Neural cell (in vitro differentiated cells): ENCODE data around the gene GDI1. TPM values are rescaled to one million over a fixed set of nuclear protein-coding genes. Genes with fewer than 3 reads are reported as not detected.

ENCODE experiments used
- H2AFZ ChIP-seq: fragments of 200-600, 300-800 bp; sonication (generic), shearing (Covaris generic); 2 replicates; pipeline ENCODE4 v1.6.0; 2014; ENCODE audit warnings: low read depth, mild to moderate bottlenecking, antibody characterized with exemption, low read length, moderate library complexity
- H3F3A ChIP-seq: fragments of 200-600 bp; shearing (Covaris generic); 2 replicates; pipeline ENCODE4 v1.6.1; 2016; ENCODE audit warnings: mild to moderate bottlenecking, moderate library complexity, mixed read lengths, antibody characterized with exemption, low read length; ENCODE audit not compliant: insufficient read depth, poor library complexity, severe bottlenecking
- H3K27ac ChIP-seq: fragments of 200-600, 300-800 bp; sonication (generic), shearing (Covaris generic); 2 replicates; pipeline ENCODE4 v1.5.1; 2014; ENCODE audit warnings: mild to moderate bottlenecking, low read length, moderate library complexity
- H3K27me3 ChIP-seq: fragments of 300-800, 200-600 bp; sonication (generic), shearing (Covaris generic); 2 replicates; pipeline ENCODE4 v1.6.0; 2014; ENCODE audit warnings: mild to moderate bottlenecking, low read depth, low read length, moderate library complexity; ENCODE audit not compliant: insufficient read depth
- H3K36me3 ChIP-seq: fragments of 300-800, 200-600 bp; sonication (generic), shearing (Covaris generic); 2 replicates; pipeline ENCODE4 v1.5.1; 2014; ENCODE audit warnings: mild to moderate bottlenecking, antibody characterized with exemption, low read length, moderate library complexity; ENCODE audit not compliant: insufficient read depth
- H3K4me2 ChIP-seq: fragments of 300-800, 200-600 bp; sonication (generic), shearing (Covaris generic); 2 replicates; pipeline ENCODE4 v1.6.0; 2014; ENCODE audit warnings: mild to moderate bottlenecking, low read length
- H3K4me3 ChIP-seq: fragments of 300-800, 200-600 bp; sonication (generic), shearing (Covaris generic); 2 replicates; pipeline ENCODE4 v1.5.1; 2014; ENCODE audit warnings: mild to moderate bottlenecking, low read length, moderate library complexity
- H3K79me2 ChIP-seq: fragments of 200-600 bp; shearing (Covaris generic); replicated peaks from 2 replicates; pipeline ENCODE4 v1.6.0; 2014; ENCODE audit warnings: mild to moderate bottlenecking, low read length, moderate library complexity; ENCODE audit not compliant: insufficient read depth
- H3K9ac ChIP-seq: fragments of 300-800, 200-600 bp; sonication (generic), shearing (Covaris generic); 2 replicates; pipeline ENCODE4 v1.6.1; 2016; ENCODE audit warnings: mild to moderate bottlenecking, low read length, mixed read lengths
- H3K9me2 ChIP-seq: fragments of 200-600 bp; shearing (Covaris generic); 2 replicates; pipeline ENCODE4 v1.6.1; 2016; ENCODE audit warnings: mild to moderate bottlenecking, low read length, mixed read lengths; ENCODE audit not compliant: insufficient read depth
- H3K9me3 ChIP-seq: fragments of 200-600, 300-800 bp; sonication (generic), shearing (Covaris generic); 2 replicates; pipeline ENCODE4 v1.6.1; 2016; ENCODE audit warnings: mild to moderate bottlenecking, mixed run types, low read length, moderate library complexity, mixed read lengths
- H4K20me1 ChIP-seq: fragments of 200-600 bp; shearing (Covaris generic); 2 replicates; pipeline ENCODE4 v1.6.1; 2016; ENCODE audit warnings: mild to moderate bottlenecking, mixed run types; ENCODE audit not compliant: insufficient read depth
- CTCF ChIP-seq: fragments of 450-650 bp; IDR thresholded peaks from 2 replicates; pipeline ENCODE4 v1.5.1; 2014; ENCODE audit warnings: antibody characterized with exemption, mild to moderate bottlenecking, moderate library complexity; ENCODE audit not compliant: poor library complexity, severe bottlenecking
- EP300 ChIP-seq: fragments of 450-650 bp; conservative IDR thresholded peaks from 2 replicates; pipeline ENCODE4 v1.6.1; 2014; ENCODE audit warnings: antibody characterized with exemption, mild to moderate bottlenecking, moderate library complexity; ENCODE audit not compliant: poor library complexity, severe bottlenecking
- EZH2 ChIP-seq: fragments of 200-600, 300-800 bp; shearing (Covaris generic), sonication (generic); IDR thresholded peaks from 2 replicates; pipeline ENCODE4 v1.6.1; 2014; ENCODE audit warnings: antibody characterized with exemption, low read length, borderline replicate concordance, mild to moderate bottlenecking; ENCODE audit not compliant: insufficient read depth, poor library complexity, severe bottlenecking
- MXI1 ChIP-seq: fragments of 450-650 bp; conservative IDR thresholded peaks from 2 replicates; pipeline ENCODE4 v1.6.1; 2014; ENCODE audit warnings: antibody characterized with exemption, mild to moderate bottlenecking; ENCODE audit not compliant: poor library complexity, severe bottlenecking
- POLR2AphosphoS5 ChIP-seq: IDR thresholded peaks from 2 replicates; pipeline ENCODE4 v1.6.1; 2012
- RAD21 ChIP-seq: fragments of 450-650 bp; conservative IDR thresholded peaks from 2 replicates; pipeline ENCODE4 v1.6.1; 2014; ENCODE audit warnings: antibody characterized with exemption, mild to moderate bottlenecking, moderate library complexity
- REST ChIP-seq: IDR thresholded peaks from 2 replicates; pipeline ENCODE4 v1.6.1; 2012; ENCODE audit warnings: borderline replicate concordance
- SMC3 ChIP-seq: fragments of 450-650 bp; conservative IDR thresholded peaks from 2 replicates; pipeline ENCODE4 v1.6.1; 2014; ENCODE audit warnings: antibody characterized with exemption, mild to moderate bottlenecking, moderate library complexity; ENCODE audit not compliant: poor library complexity
- TAF1 ChIP-seq: IDR thresholded peaks from 2 replicates; pipeline ENCODE4 v1.6.1; 2012; ENCODE audit warnings: low read depth
- polyA plus RNA-seq: library from polyadenylated mRNA; depleted of rRNA; stranded (reverse); fragments of >200 nt; gene quantifications from 2 replicates; pipeline ENCODE4 v1.2.3, GENCODE V29; 2014

Gene GDI1
- polyA plus RNA-seq, 1 donor from 2014 or later: 370 TPM

GRCh38 chrX:154462396-154462795 is 25.4 kb downstream of the GDI1 start:
- Histone ChIP-seq H3K36me3 (no peaks in the 10 kb centered on the region), H3K79me2 (peaks cover 18% of the 10 kb centered on the region), H3K9ac (no peak overlapping the region), H3K27ac (no peak overlapping the region), H3K9me2 (no peaks in the 10 kb centered on the region), H3K4me2 (no peak overlapping the region), H3K27me3 (no peaks in the 10 kb centered on the region), H3K9me3 (no peaks in the 10 kb centered on the region), H2AFZ (no peak overlapping the region), H3K4me3 (peak overlapping the region; percentile 21), H3F3A (no peaks in the 10 kb centered on the region), H4K20me1 (no peaks in the 10 kb centered on the region)
- TF ChIP-seq SMC3 (no peak), MXI1 (no peak), CTCF (no peak), EP300 (no peak), REST (no peak), EZH2 (no peak), RAD21 (no peak), TAF1 (no peak), POLR2AphosphoS5 (no peak)

- Histone ChIP-seq H3K4me3 (no peak overlapping the region), H3K79me2 (peaks cover 13% of the 10 kb centered on the region), H3K9me3 (no peaks in the 10 kb centered on the region), H3K27ac (no peak overlapping the region), H3K27me3 (no peaks in the 10 kb centered on the region), H4K20me1 (no peaks in the 10 kb centered on the region), H3F3A (no peaks in the 10 kb centered on the region), H3K4me2 (no peak overlapping the region), H3K9me2 (no peaks in the 10 kb centered on the region), H2AFZ (no peak overlapping the region), H3K36me3 (no peaks in the 10 kb centered on the region), H3K9ac (no peak overlapping the region)
- TF ChIP-seq POLR2AphosphoS5: no peak
- TF ChIP-seq TAF1: no peak
- no peak for TF ChIP-seq REST
Observed at GRCh38 chrX:154463611-154464220, 26.8 kb downstream of the GDI1 start.
